Large intestine (tissue), 3 donors: ENCODE results near the gene GMDS. TPM values are rescaled to one million over a fixed set of nuclear protein-coding genes. Genes with fewer than 3 reads are reported as not detected.
A peak's percentile ranks its signal among the peaks of the same experiment; 100 is the strongest.

Source experiments
- DNase-seq, 2 donors: peaks; one replicate each; pipeline versions ENCODE4 v3.0.0 to v3.0.0-alpha.2; 2013
- H3K27ac ChIP-seq: one replicate; pipeline ENCODE4 v1.5.1; 2013; ENCODE audit warnings: low read length
- H3K27me3 ChIP-seq: 2 replicates; pipeline ENCODE4 v1.6.1; 2013; ENCODE audit warnings: low read length; ENCODE audit not compliant: control insufficient read depth, insufficient read depth
- H3K36me3 ChIP-seq: 2 replicates; pipeline ENCODE4 v1.6.1; 2013; ENCODE audit warnings: low read length; ENCODE audit not compliant: control insufficient read depth, insufficient read depth
- H3K4me1 ChIP-seq: one replicate; pipeline ENCODE4 v1.6.1; 2013; ENCODE audit warnings: low read length; ENCODE audit not compliant: control insufficient read depth, insufficient read depth
- H3K4me3 ChIP-seq: one replicate; pipeline ENCODE4 v1.5.1; 2013; ENCODE audit warnings: low read length
- H3K9me3 ChIP-seq: one replicate; pipeline ENCODE4 v1.6.1; 2013; ENCODE audit warnings: mild to moderate bottlenecking, low read depth, low read length, moderate library complexity; ENCODE audit not compliant: control insufficient read depth
- WGBS: methylation state at CpG from one replicate; pipeline ENCODE4 v1.1.5; 2013; ENCODE audit warnings: low lambda C conversion rate; ENCODE audit not compliant: insufficient coverage; 5-methylcytosine and 5-hydroxymethylcytosine counted together
- polyA plus RNA-seq: library from polyadenylated mRNA; unstranded; fragments of 120-200 nt; gene quantifications from one replicate; pipeline ENCODE4 v1.2.1, GENCODE V29; 2013

The GMDS gene
- polyA plus RNA-seq, 1 donor: 58.9 TPM

DNA sequence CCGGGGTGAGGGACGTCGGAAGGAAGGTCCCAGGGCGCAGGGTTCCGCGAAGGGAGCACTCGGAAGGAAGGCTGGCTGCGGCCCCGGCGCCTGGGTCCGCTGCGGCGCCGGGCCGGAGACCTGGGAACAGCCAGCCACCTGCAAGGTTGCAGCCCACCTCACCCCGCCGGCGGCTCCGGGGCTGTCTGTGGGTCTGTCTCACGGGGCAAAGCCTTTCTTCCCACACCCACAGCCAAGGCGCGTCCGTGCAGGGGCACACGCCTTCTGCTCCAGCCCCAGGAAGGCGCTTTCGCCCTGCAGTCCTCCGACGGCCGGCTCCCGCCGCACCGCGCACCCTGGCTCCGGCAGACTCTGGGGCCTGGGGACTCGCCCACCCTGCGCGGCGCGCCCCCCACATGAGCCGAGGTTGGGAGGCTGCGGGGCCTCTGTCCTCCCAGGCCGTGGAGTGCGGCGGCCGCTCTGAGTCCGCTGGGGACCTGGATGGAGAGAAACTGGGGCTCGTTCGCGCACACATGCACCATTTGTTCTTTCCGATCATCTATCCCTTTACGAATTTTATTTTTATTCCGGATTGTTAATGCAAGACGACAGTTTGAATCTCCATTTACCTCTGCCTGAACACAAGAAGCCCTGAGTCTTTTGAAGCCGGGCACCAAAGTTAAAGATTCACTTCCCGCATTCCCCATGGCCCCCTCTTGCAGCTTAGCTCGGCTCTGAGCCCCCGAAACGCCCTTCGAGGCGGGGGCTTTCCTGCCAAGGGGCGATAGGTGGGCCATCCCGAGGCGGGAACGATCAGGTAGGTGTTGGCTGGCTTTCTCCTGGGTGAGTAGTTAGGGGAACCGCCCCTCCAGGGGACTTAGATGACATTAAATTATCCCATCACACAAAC, 640.2 kb downstream of the GMDS start:
- Histone ChIP-seq H3K27me3 (peaks cover 94% of the 10 kb centered on the region), H3K27ac (no peak overlapping the region)

DNA sequence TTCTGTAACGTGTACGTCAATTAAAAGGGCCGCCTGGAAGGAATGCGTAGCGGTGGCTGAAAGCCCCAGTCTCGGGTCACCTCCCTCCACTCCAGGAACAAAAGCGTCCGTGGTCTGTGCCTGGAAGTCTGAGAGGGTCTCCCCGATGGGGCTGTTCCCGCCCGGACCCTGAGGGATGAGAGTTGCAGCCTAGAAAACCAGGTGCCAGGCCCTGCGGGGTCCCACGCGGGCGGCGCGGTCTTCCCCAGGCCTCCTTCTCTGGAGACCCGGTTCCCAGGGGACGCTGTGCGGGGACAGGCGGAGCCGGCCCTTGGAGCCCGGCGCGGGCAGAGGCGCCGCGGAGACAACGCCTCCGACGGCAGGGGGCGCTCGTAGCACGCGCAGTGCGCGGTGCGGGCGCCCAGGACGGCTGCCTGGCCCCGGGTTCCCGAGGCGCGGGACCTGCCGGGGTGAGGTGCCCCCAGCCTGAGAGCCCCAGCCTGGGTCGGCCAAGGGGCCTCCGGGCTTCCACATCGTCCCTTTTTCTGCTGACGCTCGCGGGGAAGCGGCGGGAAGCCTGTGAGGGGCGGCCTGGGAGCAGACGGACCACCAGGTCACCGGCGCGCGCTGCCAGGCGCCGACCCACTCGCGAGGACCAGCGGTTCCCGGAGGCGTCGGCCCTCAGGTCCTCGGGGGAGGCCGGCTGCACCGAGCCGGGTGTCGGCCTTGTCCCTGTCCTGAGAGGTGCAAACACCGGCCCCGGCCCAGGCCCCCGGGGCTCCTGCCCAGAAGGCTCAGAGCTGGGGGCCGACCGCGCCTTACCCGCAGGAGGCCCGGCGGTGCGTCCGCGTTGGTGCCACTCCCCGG, 641.0 kb downstream of the GMDS start:
- peak; percentile 45 to 54 for DNase-seq
- Histone ChIP-seq H3K27ac (no peak overlapping the region), H3K4me1 (peaks cover 30% of the 10 kb centered on the region), H3K36me3 (no peaks in the 10 kb centered on the region), H3K4me3 (peak overlapping the region; percentile 21), H3K9me3 (peaks cover 4% of the 10 kb centered on the region), H3K27me3 (peaks cover 99% of the 10 kb centered on the region)
- no CpG with 5 or more reads among the region's 85 CpGs for WGBS

More for the DNA sequence above, 640.2 kb downstream of the GMDS start:
- peak in 1 of 2 donors; percentile 41 for DNase-seq
- Histone ChIP-seq H3K9me3 (peaks cover 4% of the 10 kb centered on the region), H3K4me1 (peaks cover 30% of the 10 kb centered on the region), H3K36me3 (no peaks in the 10 kb centered on the region), H3K4me3 (no peak overlapping the region)
- no CpG with 5 or more reads among the region's 65 CpGs for WGBS

GRCh38 chr6:1603708-1604107, 641.7 kb downstream of the GMDS start:
- H3K36me3 ChIP-seq: no peaks in the 10 kb centered on the region
- DNase-seq: no peak
- no peak overlapping the region for H3K4me3 ChIP-seq
- peaks cover 99% of the 10 kb centered on the region for H3K27me3 ChIP-seq
- WGBS: 56% methylated on average over 1 of the region's 15 CpGs
- peaks cover 7% of the 10 kb centered on the region for H3K9me3 ChIP-seq
- H3K27ac ChIP-seq: no peak overlapping the region
- peaks cover 26% of the 10 kb centered on the region for H3K4me1 ChIP-seq

DNA sequence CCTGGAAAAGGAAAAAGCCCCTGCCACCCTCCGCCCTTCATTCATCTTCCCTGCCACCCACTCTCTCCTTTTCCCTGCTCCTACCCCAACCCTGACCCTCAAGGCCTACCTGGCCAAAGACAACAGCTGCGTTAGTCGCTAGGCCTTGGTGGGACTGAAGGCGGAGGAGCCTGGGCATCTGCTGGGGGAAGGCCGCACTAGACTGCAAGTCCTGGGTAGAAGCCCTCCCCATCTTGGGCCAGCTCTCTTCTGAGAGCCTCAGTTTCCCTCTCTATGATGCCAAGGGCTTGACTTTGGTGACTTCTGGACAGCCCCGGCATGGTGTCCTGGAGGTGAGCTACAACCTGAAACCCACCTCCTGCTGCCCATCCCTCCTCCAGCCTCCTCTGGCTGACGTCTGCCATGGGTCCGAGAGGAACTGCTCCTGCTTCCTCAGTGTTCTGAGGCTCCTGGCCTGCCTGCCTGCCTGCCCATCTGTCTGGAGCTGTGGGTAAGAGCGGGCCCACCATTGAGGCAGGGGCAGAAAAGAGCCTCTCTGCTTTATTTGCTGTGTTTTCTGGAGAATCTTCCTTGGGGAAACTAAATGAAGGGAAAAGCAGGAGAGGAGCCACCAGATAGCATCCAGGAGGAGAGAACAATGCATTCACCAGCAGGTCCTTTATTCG, 643.2 kb downstream of the GMDS start:
- no peak for DNase-seq
- H3K4me1 ChIP-seq: peaks cover 19% of the 10 kb centered on the region
- no peaks in the 10 kb centered on the region for H3K36me3 ChIP-seq
- no peak overlapping the region for H3K4me3 ChIP-seq
- no peak overlapping the region for H3K27ac ChIP-seq
- WGBS: no CpG with 5 or more reads among the region's 10 CpGs
- H3K9me3 ChIP-seq: peaks cover 7% of the 10 kb centered on the region
- peaks cover 99% of the 10 kb centered on the region for H3K27me3 ChIP-seq

DNA sequence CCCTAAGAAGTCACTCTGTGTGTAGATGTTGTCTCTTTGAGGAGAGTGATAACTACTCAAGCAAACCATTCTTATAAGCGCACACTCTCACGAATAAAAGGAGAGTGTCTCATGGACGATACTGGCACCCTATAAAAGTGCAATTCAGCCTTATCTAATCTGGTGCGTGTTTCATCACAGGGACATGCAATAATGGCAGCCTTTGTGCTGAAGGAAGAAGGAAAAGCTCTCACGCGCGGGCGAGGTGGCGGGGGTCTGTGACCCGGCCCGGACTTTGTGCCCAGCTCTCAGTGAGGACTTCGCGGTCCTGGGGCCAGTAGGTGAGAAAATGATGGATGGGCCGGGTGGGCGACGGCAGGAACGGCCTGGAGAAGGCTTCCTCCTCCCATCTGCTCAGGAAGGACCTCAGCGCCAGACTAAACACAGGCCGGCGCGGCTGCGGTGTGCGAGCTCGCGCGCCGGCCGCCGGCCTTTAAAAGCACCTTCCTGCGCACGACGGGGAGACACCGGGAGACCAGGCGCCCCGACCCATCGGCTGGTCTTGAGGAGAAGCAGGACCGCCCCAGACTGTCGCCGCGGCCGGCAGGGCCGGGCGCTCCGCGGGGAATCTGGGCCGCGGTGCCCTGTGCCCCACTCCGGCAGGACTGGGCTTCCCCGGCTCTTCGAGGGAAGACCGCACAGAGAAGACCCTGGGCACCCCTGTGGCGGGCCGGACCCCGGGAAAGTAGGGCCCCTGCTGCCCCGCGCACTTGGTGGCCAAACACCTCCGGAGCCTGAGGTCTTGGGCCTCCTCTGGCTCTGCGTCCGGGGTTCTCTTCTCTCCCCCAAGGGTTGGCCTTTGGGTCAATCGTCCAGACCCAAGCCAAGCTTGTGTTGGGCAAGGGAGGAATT, 644.0 kb downstream of the GMDS start:
- peaks cover 7% of the 10 kb centered on the region for H3K9me3 ChIP-seq
- peaks cover 19% of the 10 kb centered on the region for H3K4me1 ChIP-seq
- H3K4me3 ChIP-seq: no peak overlapping the region
- H3K27me3 ChIP-seq: peaks cover 97% of the 10 kb centered on the region
- DNase-seq: peak in 1 of 2 donors; percentile 61
- no CpG with 5 or more reads among the region's 60 CpGs for WGBS
- H3K27ac ChIP-seq: no peak overlapping the region
- H3K36me3 ChIP-seq: no peaks in the 10 kb centered on the region

- Histone ChIP-seq H3K9me3 (peaks cover 7% of the 10 kb centered on the region), H3K36me3 (no peaks in the 10 kb centered on the region), H3K27ac (no peak overlapping the region), H3K4me3 (no peak overlapping the region), H3K4me1 (peaks cover 19% of the 10 kb centered on the region), H3K27me3 (peaks cover 94% of the 10 kb centered on the region)
- no CpG with 5 or more reads among the region's 15 CpGs for WGBS
- no peak for DNase-seq
These were observed 644.6 kb downstream of the GMDS start for GRCh38 chr6:1600764-1601157.

DNA sequence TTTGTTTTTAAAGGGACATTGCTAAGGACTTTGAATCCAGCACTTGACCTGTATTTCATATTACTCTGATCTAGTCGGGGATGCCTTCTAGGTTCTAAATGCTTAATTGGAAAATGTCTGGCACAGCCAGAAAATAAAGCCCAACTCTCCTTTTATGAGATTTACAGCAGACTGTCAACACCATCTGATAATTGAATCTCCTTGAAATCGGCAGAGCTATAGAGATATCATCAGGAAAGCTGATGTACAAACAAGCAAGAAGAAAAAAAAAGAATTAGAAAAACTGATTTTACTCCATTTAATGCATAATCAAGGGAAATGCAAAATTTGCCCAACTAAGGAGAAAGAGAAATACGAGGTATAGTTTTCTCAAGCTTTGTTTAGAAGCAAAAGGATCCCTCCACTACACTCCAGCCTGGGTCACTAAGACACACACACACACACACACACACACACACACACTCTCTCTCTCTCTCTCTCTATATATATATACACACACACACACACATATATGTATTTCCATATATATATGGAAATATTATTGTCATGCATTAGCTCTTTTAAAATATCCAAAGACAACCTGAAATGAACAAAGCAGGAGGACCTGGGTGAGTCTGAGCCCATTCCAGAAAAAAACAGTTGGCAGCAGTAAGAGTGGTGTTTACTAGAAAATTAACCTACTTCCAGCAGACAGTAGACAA, 645.2 kb downstream of the GMDS start:
- Histone ChIP-seq H3K27me3 (peaks cover 94% of the 10 kb centered on the region), H3K4me3 (no peak overlapping the region), H3K27ac (no peak overlapping the region), H3K9me3 (peaks cover 7% of the 10 kb centered on the region), H3K36me3 (no peaks in the 10 kb centered on the region), H3K4me1 (peaks cover 16% of the 10 kb centered on the region)
- WGBS: 83% methylated on average over 1 of the region's 3 CpGs
- no peak for DNase-seq

GRCh38 chr6:1599469-1599868, 645.9 kb downstream of the GMDS start:
- no peak overlapping the region for H3K4me3 ChIP-seq
- peaks cover 94% of the 10 kb centered on the region for H3K27me3 ChIP-seq
- no peak overlapping the region for H3K27ac ChIP-seq
- H3K36me3 ChIP-seq: no peaks in the 10 kb centered on the region
- WGBS: 80% methylated on average over 2 of the region's 10 CpGs
- no peak for DNase-seq
- H3K9me3 ChIP-seq: peaks cover 5% of the 10 kb centered on the region
- peaks cover 16% of the 10 kb centered on the region for H3K4me1 ChIP-seq

- H3K4me1 ChIP-seq: peaks cover 13% of the 10 kb centered on the region
- no peaks in the 10 kb centered on the region for H3K36me3 ChIP-seq
- WGBS: no CpG with 5 or more reads among the region's 24 CpGs
- peaks cover 8% of the 10 kb centered on the region for H3K9me3 ChIP-seq
- no peak for DNase-seq
- no peak overlapping the region for H3K4me3 ChIP-seq
- H3K27ac ChIP-seq: no peak overlapping the region
- peaks cover 94% of the 10 kb centered on the region for H3K27me3 ChIP-seq
These were observed 646.5 kb downstream of the GMDS start for GRCh38 chr6:1598886-1599285.
